HUES64 (cell line): Measurements from ENCODE around the gene LRRC8B.
"Not testable (repeated sequence)": the region's sequence is repeated elsewhere in the genome, so short reads cannot be mapped to it uniquely, and the experiment has no call there.

Experiments used
- H3K27ac ChIP-seq: 2 replicates; pipeline ENCODE4 v1.7.0; 2013; ENCODE audit warnings: low read depth, low read length, inconsistent platforms
- H3K27me3 ChIP-seq: 2 replicates; pipeline ENCODE4 v1.6.1; 2013; ENCODE audit warnings: mild to moderate bottlenecking, low read length; ENCODE audit not compliant: insufficient read depth
- H3K36me3 ChIP-seq: 2 replicates; pipeline ENCODE4 v1.6.1; 2013; ENCODE audit warnings: mild to moderate bottlenecking, low read length; ENCODE audit not compliant: insufficient read depth
- H3K4me1 ChIP-seq: 2 replicates; pipeline ENCODE4 v1.6.1; 2013; ENCODE audit warnings: mild to moderate bottlenecking, low read length, moderate library complexity; ENCODE audit not compliant: insufficient read depth
- H3K4me3 ChIP-seq: 2 replicates; pipeline ENCODE4 v1.5.1; 2013; ENCODE audit warnings: mild to moderate bottlenecking, low read length, moderate library complexity
- H3K9ac ChIP-seq: 2 replicates; pipeline ENCODE4 v1.6.1; 2013; ENCODE audit warnings: mild to moderate bottlenecking, low read depth, low read length
- H3K9me3 ChIP-seq: 2 replicates; pipeline ENCODE4 v1.6.1; 2013; ENCODE audit warnings: low read depth, low read length; ENCODE audit not compliant: insufficient read depth
- WGBS: fragments of 150-250, 120-280 bp; methylation state at CpG from one replicate; pipeline ENCODE4 v1.1.7; 2013; ENCODE audit warnings: missing lambda C conversion rate; 5-methylcytosine and 5-hydroxymethylcytosine counted together

The LRRC8B gene

GRCh38 chr1:89538361-89538760, 13.7 kb downstream of the LRRC8B start:
- no peak overlapping the region for H3K9ac ChIP-seq
- no peaks in the 10 kb centered on the region; the same call in 1 of the 2 replicates for H3K36me3 ChIP-seq
- peaks cover 2% of the 10 kb centered on the region; the same call in 1 of the 2 replicates for H3K4me1 ChIP-seq
- no peak overlapping the region for H3K27ac ChIP-seq
- no peaks in the 10 kb centered on the region for H3K9me3 ChIP-seq
- no peak overlapping the region for H3K4me3 ChIP-seq
- 74% methylated on average over 2 of the region's 2 CpGs for WGBS
- no peaks in the 10 kb centered on the region for H3K27me3 ChIP-seq

GRCh38 chr1:89539128-89539527, 14.5 kb downstream of the LRRC8B start:
- Histone ChIP-seq H3K9me3 (no peaks in the 10 kb centered on the region), H3K36me3 (no peaks in the 10 kb centered on the region; the same call in 1 of the 2 replicates), H3K27ac (no peak overlapping the region), H3K27me3 (no peaks in the 10 kb centered on the region), H3K4me1 (no peaks in the 10 kb centered on the region), H3K9ac (no peak overlapping the region), H3K4me3 (no peak overlapping the region)
- 100% methylated on average over 2 of the region's 3 CpGs for WGBS

- Histone ChIP-seq H3K9me3 (no peaks in the 10 kb centered on the region), H3K36me3 (no peaks in the 10 kb centered on the region; the same call in 1 of the 2 replicates), H3K27me3 (no peaks in the 10 kb centered on the region), H3K4me1 (no peaks in the 10 kb centered on the region), H3K27ac (no peak overlapping the region), H3K4me3 (no peak overlapping the region), H3K9ac (no peak overlapping the region)
- 97% methylated on average over 4 of the region's 4 CpGs for WGBS
Measured at GRCh38 chr1:89540406-89540970, 15.9 kb downstream of the LRRC8B start.

- Histone ChIP-seq H3K27ac (no peak overlapping the region), H3K9me3 (no peaks in the 10 kb centered on the region), H3K36me3 (no peaks in the 10 kb centered on the region; the same call in 1 of the 2 replicates), H3K4me3 (no peak overlapping the region), H3K27me3 (no peaks in the 10 kb centered on the region), H3K9ac (no peak overlapping the region), H3K4me1 (0 out of 2 replicates have a peak, but pooled peaks cover 2% of the 10 kb centered on the region)
- WGBS: no CpG with 5 or more reads among the region's 1 CpG
Measured at GRCh38 chr1:89542345-89542744, 17.7 kb downstream of the LRRC8B start.

DNA sequence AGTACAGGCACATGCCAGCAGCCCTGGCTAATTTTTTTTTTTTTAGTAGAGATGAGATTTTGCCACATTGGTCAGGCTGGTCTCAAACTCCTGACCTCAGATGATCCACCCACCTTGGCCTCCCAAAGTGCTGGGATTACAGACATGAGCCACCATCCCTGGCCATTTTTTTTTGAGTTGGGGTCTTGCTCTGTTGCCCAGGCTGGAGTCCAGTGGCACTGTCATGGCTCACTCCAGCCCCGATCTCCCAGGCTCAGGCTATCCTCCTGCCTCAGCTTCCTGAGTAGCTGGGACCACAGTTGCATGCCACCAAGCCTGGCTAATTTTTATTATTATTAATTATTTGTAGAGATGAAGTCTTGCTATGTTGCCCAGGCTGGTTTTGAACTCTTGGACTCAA, 19.0 kb downstream of the LRRC8B start:
- not testable (repeated sequence) for H3K9ac ChIP-seq, H3K4me3 ChIP-seq, H3K27ac ChIP-seq, H3K36me3 ChIP-seq, H3K27me3 ChIP-seq, H3K9me3 ChIP-seq, H3K4me1 ChIP-seq
- 96% methylated on average over 1 of the region's 1 CpG for WGBS

DNA sequence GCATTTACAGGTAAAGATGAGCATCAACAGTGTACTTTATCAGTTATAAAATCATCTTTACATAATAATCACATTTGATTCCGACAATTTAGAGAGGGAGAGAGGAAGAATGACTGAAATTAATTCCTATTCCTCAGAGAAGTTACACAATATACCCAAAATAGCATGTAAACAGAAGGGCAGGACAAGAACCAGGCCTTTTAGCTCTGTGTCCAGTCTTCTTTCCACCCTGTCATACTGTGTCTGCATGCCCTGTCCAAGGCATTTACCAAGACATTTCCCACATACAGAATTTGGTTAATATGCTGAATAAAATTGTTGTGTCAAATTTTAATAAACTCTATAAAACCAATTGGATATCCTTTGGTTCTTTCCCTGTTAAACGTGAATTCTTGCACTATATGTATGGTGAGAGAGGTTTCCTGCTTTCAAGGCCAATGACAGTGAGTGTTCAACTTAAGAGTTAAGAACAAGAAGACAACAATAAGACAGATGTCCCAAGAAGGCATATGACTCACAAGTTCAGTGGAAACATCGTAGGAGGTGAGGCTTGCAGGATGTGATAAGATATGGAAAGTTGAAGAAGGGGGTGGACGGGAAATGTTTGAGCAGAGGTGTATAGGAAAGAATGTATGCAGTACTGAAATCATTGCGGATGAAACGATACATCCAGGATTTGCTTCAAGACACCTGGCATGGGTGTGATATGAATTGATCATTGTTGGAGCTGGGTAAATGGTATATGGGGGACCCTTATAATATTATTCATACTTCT, 20.8 kb downstream of the LRRC8B start:
- Histone ChIP-seq H3K4me3 (no peak overlapping the region), H3K27me3 (no peaks in the 10 kb centered on the region), H3K27ac (no peak overlapping the region), H3K9ac (no peak overlapping the region), H3K4me1 (peaks cover 5% of the 10 kb centered on the region; the same call in 1 of the 2 replicates), H3K9me3 (no peaks in the 10 kb centered on the region), H3K36me3 (no peaks in the 10 kb centered on the region)
- 92% methylated on average over 5 of the region's 6 CpGs for WGBS

- WGBS: 95% methylated on average over 3 of the region's 3 CpGs
- H3K4me1 ChIP-seq: peaks cover 5% of the 10 kb centered on the region; the same call in 1 of the 2 replicates
- no peak overlapping the region for H3K27ac ChIP-seq
- no peaks in the 10 kb centered on the region for H3K9me3 ChIP-seq
- H3K27me3 ChIP-seq: no peaks in the 10 kb centered on the region
- H3K36me3 ChIP-seq: no peaks in the 10 kb centered on the region
- H3K4me3 ChIP-seq: no peak overlapping the region
- H3K9ac ChIP-seq: no peak overlapping the region
Measured at GRCh38 chr1:89546082-89546889, 21.7 kb downstream of the LRRC8B start.

- Histone ChIP-seq H3K27ac (no peak overlapping the region), H3K9ac (no peak overlapping the region), H3K9me3 (no peaks in the 10 kb centered on the region), H3K27me3 (no peaks in the 10 kb centered on the region), H3K4me3 (no peak overlapping the region), H3K4me1 (peaks cover 5% of the 10 kb centered on the region; the same call in 1 of the 2 replicates), H3K36me3 (no peaks in the 10 kb centered on the region)
Measured at GRCh38 chr1:89546934-89547562, 22.4 kb downstream of the LRRC8B start.

DNA sequence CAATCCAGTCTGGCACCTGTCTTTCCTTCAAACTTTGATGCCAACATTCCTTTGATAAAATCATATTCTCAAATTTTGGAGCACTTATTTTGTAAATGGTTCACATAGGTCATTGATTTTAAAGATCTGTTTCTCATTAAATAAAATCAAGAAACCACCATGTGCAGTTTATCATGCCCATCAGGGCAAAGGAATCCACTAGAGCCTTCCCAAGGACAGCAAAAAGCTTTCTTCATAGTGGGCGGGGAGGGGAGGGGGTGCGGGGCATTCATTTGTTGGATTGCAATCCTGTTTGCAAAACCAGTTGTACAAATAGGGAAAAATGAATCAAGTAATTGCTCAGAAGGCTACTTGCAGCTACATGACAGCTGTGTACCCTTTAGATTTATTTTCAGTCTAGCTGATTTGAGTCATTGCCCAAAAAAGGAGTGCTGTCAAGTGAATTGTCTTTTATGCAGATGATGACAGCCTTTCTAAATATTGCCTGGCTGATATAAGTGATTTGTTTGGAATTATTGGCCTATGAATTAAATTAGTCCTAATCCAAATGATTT, 23.0 kb downstream of the LRRC8B start:
- no peak overlapping the region for H3K27ac ChIP-seq
- no peak overlapping the region for H3K4me3 ChIP-seq
- no peak overlapping the region for H3K9ac ChIP-seq
- H3K27me3 ChIP-seq: no peaks in the 10 kb centered on the region
- H3K36me3 ChIP-seq: no peaks in the 10 kb centered on the region
- peaks cover 11% of the 10 kb centered on the region for H3K4me1 ChIP-seq
- WGBS: 99% methylated on average over 2 of the region's 2 CpGs
- H3K9me3 ChIP-seq: no peaks in the 10 kb centered on the region

DNA sequence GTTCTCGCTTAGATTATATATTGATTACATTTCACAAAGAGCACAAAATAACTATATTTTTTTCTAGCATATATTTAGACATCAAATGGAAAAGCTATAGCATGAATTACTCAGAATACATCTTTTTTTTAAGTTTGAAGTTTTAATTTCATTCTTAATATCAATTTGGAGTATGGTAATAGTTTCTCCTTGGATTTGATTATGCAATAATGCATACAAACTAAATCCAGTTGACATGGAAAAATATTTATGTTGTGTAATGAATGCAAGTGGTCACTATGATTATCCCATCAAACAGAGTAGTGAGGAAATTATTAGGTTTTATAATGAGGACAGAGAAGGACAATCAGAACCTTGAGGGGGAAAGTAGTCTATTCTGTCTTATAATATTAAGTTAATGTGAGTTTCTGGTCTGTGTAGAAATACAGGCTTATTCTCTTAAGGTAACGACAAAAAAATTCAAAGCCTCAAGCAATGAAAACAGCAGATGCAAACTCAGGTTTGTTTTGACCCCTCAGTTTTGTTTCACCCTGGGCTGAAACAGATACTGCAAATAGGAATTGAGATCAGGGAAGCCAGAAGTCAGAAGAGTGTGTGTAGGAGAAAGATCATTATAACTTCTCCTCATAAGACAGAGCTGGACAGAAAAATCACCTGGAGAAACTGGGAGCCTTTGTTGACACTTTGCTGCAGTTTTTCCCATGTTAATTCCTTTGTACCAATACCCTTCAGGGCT, 23.7 kb downstream of the LRRC8B start:
- no peak overlapping the region for H3K4me3 ChIP-seq
- H3K36me3 ChIP-seq: no peaks in the 10 kb centered on the region
- H3K27me3 ChIP-seq: no peaks in the 10 kb centered on the region
- 92% methylated on average over 1 of the region's 2 CpGs for WGBS
- peaks cover 14% of the 10 kb centered on the region for H3K4me1 ChIP-seq
- no peak overlapping the region for H3K27ac ChIP-seq
- H3K9me3 ChIP-seq: no peaks in the 10 kb centered on the region
- no peak overlapping the region for H3K9ac ChIP-seq
